Thoracic aorta (tissue), 2 donors: ENCODE measurements around the gene SERP2. TPM values are rescaled to one million over a fixed set of nuclear protein-coding genes. Genes with fewer than 3 reads are reported as not detected.

ENCODE experiments used
- ATAC-seq: fragments of 150-250 bp; one replicate; pipeline ENCODE4 v1.8.0; 2017; ENCODE audit warnings: low read depth; ENCODE audit not compliant: insufficient number of reproducible peaks, low FRiP score
- DNase-seq: peaks from one replicate; pipeline ENCODE4 v3.0.0-alpha.2; 2020; ENCODE audit warnings: low spot score
- H3K27ac ChIP-seq, 2 donors: fragments of 200-600 bp; sonication (generic); 1 replicate in 1 of 2; 2 replicates in 1 of 2; pipeline ENCODE4 v1.5.1; 2016; ENCODE audit warnings: mild to moderate bottlenecking in 2 of 2, moderate library complexity in 2 of 2
- H3K27me3 ChIP-seq: fragments of 200-600 bp; sonication (generic); replicated peaks from 2 replicates; pipeline ENCODE4 v1.6.0; 2016; ENCODE audit warnings: mild to moderate bottlenecking; ENCODE audit not compliant: insufficient read depth
- H3K36me3 ChIP-seq: fragments of 200-600 bp; sonication (generic); one replicate; pipeline ENCODE4 v1.5.1; 2016
- H3K4me1 ChIP-seq, 2 donors: fragments of 200-600 bp; sonication (generic); 1 replicate in 1 of 2; 2 replicates in 1 of 2; pipeline versions ENCODE4 v1.5.1 to v1.6.0; 2016; ENCODE audit warnings: low read depth in 2 of 2, mild to moderate bottlenecking in 1 of 2; ENCODE audit not compliant: control insufficient read depth in 1 of 2
- H3K4me3 ChIP-seq: fragments of 200-600 bp; sonication (generic); 2 replicates; pipeline ENCODE4 v1.5.1; 2016; ENCODE audit warnings: mild to moderate bottlenecking
- H3K9me3 ChIP-seq: fragments of 200-600 bp; sonication (generic); 2 replicates; pipeline ENCODE4 v1.5.1; 2016
- CTCF ChIP-seq: fragments of 200-600 bp; sonication (generic); IDR thresholded peaks from one replicate; pipeline ENCODE4 v1.5.1; 2019; ENCODE audit warnings: antibody characterized with exemption
- total RNA-seq, 2 donors: library from RNA; depleted of rRNA; stranded (reverse); fragments of >200 nt; gene quantifications; one replicate each; pipeline versions ENCODE4 v1.1.0 to v1.2.3, GENCODE V29; 2016

SERP2 gene
- total RNA-seq, 2 donors from 2014 or later, result 3.8 to 3.9 TPM

GRCh38 chr13:44354331-44354730 is 19.3 kb upstream of the SERP2 start:
- H3K9me3 ChIP-seq, result no peaks in the 10 kb centered on the region
- H3K4me3 ChIP-seq, result no peak overlapping the region
- H3K27me3 ChIP-seq, result no peaks in the 10 kb centered on the region
- H3K4me1 ChIP-seq, result no peaks in the 10 kb centered on the region
- DNase-seq (no peak), ATAC-seq (no peak)
- H3K36me3 ChIP-seq, result no peaks in the 10 kb centered on the region
- no peak overlapping the region for H3K27ac ChIP-seq
- no peak for TF ChIP-seq CTCF

GRCh38 chr13:44354884-44355283 is 18.7 kb upstream of the SERP2 start:
- DNase-seq (no peak), ATAC-seq (no peak)
- no peaks in the 10 kb centered on the region for H3K27me3 ChIP-seq
- H3K4me1 ChIP-seq, result no peaks in the 10 kb centered on the region
- H3K4me3 ChIP-seq, result no peak overlapping the region
- H3K9me3 ChIP-seq, result no peaks in the 10 kb centered on the region
- no peaks in the 10 kb centered on the region for H3K36me3 ChIP-seq
- H3K27ac ChIP-seq, result no peak overlapping the region
- no peak for TF ChIP-seq CTCF

- no peak for TF ChIP-seq CTCF
- Histone ChIP-seq H3K27me3 (no peaks in the 10 kb centered on the region), H3K27ac (no peak overlapping the region), H3K36me3 (no peaks in the 10 kb centered on the region), H3K4me1 (peaks cover 0 to 4% of the 10 kb centered on the region in 2 donors), H3K9me3 (no peaks in the 10 kb centered on the region), H3K4me3 (no peak overlapping the region)
- DNase-seq (no peak), ATAC-seq (no peak)
Observed at GRCh38 chr13:44355621-44356020, 18.0 kb upstream of the SERP2 start.

GRCh38 chr13:44359983-44360375 is 13.6 kb upstream of the SERP2 start:
- ATAC-seq (no peak), DNase-seq (no peak)

GRCh38 chr13:44362394-44363040 is 11.1 kb upstream of the SERP2 start:
- Histone ChIP-seq H3K4me3 (no peak overlapping the region), H3K27me3 (no peaks in the 10 kb centered on the region), H3K4me1 (peaks cover 3 to 5% of the 10 kb centered on the region in 2 donors), H3K36me3 (no peaks in the 10 kb centered on the region), H3K9me3 (no peaks in the 10 kb centered on the region), H3K27ac (no peak overlapping the region)
- DNase-seq, result no peak
- no peak for ATAC-seq
- TF ChIP-seq CTCF, result no peak

More at GRCh38 chr13:44359983-44360375, 13.6 kb upstream of the SERP2 start:
- peaks cover 3 to 5% of the 10 kb centered on the region in 2 donors for H3K4me1 ChIP-seq
- no peaks in the 10 kb centered on the region for H3K9me3 ChIP-seq
- TF ChIP-seq CTCF, result no peak
- H3K36me3 ChIP-seq, result no peaks in the 10 kb centered on the region
- no peak overlapping the region for H3K4me3 ChIP-seq
- no peaks in the 10 kb centered on the region for H3K27me3 ChIP-seq
- no peak overlapping the region for H3K27ac ChIP-seq
